ENCODE data around the gene FAM163B. TPM values are rescaled to one million over a fixed set of nuclear protein-coding genes. Genes with fewer than 3 reads are reported as not detected.
A peak's percentile ranks its signal among the peaks of the same experiment; 100 is the strongest.

FAM163B gene
- total and polyA plus RNA-seq, 2 experiments from 2014 or later = 0.35 to 1.0 TPM

DNA sequence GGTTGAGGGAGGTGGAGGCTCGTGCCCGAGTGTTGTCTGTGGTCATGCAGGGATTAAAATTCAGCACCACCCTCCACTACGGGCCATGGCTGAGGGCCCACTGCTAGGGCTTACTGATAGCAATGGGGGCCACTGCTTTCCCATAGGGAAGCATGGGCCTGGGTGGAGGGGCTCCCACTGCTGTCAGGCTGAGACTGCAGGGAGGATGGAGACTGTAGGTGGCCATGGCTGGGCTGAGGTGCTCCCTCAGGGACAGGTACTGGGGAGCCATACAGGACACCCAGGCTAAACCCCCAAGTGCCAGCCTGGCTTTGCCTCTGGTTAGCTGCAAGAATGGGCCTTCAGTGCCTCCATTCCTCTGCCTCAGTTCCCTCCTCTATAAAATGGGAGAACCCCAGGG is 26.1 kb downstream of the FAM163B start:
- no peaks in the 10 kb centered on the region for H3K9me2 ChIP-seq (replicated peaks; ENCODE audit: insufficient read depth)
- H3K27ac ChIP-seq = peak overlapping the region; percentile 88
- H2AFZ ChIP-seq = no peak overlapping the region
- no peak overlapping the region for H3K4me2 ChIP-seq
- WGBS (ENCODE audit: low lambda C conversion rate, missing lambda C conversion rate) = 84% methylated on average over 3 of the region's 3 CpGs
- DNase-seq (ENCODE audit: low spot score) = no peak
- no peaks in the 10 kb centered on the region for H3K9me3 ChIP-seq (ENCODE audit: low read depth)
- H3K36me3 ChIP-seq (replicated peaks; ENCODE audit: insufficient read depth, low read depth) = no peaks in the 10 kb centered on the region
- no peaks in the 10 kb centered on the region for H3K27me3 ChIP-seq
- H3K4me3 ChIP-seq = no peak overlapping the region
- TF ChIP-seq EZH2 (IDR thresholded peaks at IDR 0.05; ENCODE audit: borderline replicate concordance) = no peak
- TF ChIP-seq, protein P1, sequence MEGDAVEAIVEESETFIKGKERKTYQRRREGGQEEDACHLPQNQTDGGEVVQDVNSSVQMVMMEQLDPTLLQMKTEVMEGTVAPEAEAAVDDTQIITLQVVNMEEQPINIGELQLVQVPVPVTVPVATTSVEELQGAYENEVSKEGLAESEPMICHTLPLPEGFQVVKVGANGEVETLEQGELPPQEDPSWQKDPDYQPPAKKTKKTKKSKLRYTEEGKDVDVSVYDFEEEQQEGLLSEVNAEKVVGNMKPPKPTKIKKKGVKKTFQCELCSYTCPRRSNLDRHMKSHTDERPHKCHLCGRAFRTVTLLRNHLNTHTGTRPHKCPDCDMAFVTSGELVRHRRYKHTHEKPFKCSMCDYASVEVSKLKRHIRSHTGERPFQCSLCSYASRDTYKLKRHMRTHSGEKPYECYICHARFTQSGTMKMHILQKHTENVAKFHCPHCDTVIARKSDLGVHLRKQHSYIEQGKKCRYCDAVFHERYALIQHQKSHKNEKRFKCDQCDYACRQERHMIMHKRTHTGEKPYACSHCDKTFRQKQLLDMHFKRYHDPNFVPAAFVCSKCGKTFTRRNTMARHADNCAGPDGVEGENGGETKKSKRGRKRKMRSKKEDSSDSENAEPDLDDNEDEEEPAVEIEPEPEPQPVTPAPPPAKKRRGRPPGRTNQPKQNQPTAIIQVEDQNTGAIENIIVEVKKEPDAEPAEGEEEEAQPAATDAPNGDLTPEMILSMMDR (IDR thresholded peaks at IDR 0.05; ENCODE audit: poor library complexity) = no peak
- no peak for TF ChIP-seq EZH2phosphoT487 (IDR thresholded peaks at IDR 0.05; ENCODE audit: low read depth, severe bottlenecking, unreplicated experiment)
- H4K20me1 ChIP-seq (ENCODE audit: insufficient read depth, poor library complexity, severe bottlenecking) = no peaks in the 10 kb centered on the region
- no peaks in the 10 kb centered on the region for H3K79me2 ChIP-seq
- peaks cover 66% of the 10 kb centered on the region for H3K4me1 ChIP-seq (ENCODE audit: insufficient read depth)

DNA sequence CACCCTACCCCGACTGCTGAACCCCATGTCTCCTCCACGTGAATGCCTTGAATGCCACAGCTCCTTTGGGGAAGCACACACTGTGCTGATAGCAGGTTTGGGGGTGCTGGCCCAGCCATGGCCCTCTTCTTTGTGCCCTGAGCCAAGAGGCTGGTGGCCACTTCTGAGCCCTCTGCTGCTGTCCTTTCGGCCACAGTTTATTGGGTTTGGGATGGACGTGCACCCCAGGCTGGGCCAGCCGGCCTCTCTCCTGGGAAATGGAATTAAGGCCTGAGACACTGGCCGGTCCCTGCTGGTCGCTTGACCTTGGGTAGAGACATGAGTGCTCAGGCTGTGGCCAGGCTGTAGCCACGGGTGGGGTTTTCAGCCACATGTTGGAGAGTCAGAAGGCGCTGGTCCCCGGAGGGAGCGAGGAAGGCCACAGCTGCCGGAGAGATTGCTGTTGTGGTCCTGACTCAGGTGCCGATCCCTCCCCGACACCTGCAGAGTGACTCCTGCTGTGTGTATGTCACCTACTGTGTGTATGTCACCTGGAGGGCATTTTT is 26.6 kb downstream of the FAM163B start:
- Histone ChIP-seq H2AFZ (no peak overlapping the region), H3K4me3 (no peak overlapping the region), H3K4me1 (ENCODE audit: insufficient read depth) (peaks cover 66% of the 10 kb centered on the region), H3K27me3 (no peaks in the 10 kb centered on the region), H4K20me1 (ENCODE audit: insufficient read depth, poor library complexity, severe bottlenecking) (no peaks in the 10 kb centered on the region), H3K79me2 (no peaks in the 10 kb centered on the region), H3K9me2 (replicated peaks; ENCODE audit: insufficient read depth) (no peaks in the 10 kb centered on the region), H3K9me3 (ENCODE audit: low read depth) (no peaks in the 10 kb centered on the region), H3K36me3 (replicated peaks; ENCODE audit: insufficient read depth, low read depth) (no peaks in the 10 kb centered on the region), H3K27ac (peak overlapping the region; percentile 88), H3K4me2 (peak overlapping the region; percentile 48)
- 89% methylated on average over 14 of the region's 14 CpGs for WGBS (ENCODE audit: low lambda C conversion rate, missing lambda C conversion rate)
- DNase-seq (ENCODE audit: low spot score) = no peak
- TF ChIP-seq, protein P1 (IDR thresholded peaks at IDR 0.05; ENCODE audit: poor library complexity) = no peak
- no peak for TF ChIP-seq EZH2phosphoT487 (IDR thresholded peaks at IDR 0.05; ENCODE audit: low read depth, severe bottlenecking, unreplicated experiment)
- TF ChIP-seq EZH2 (IDR thresholded peaks at IDR 0.05; ENCODE audit: borderline replicate concordance) = no peak

DNA sequence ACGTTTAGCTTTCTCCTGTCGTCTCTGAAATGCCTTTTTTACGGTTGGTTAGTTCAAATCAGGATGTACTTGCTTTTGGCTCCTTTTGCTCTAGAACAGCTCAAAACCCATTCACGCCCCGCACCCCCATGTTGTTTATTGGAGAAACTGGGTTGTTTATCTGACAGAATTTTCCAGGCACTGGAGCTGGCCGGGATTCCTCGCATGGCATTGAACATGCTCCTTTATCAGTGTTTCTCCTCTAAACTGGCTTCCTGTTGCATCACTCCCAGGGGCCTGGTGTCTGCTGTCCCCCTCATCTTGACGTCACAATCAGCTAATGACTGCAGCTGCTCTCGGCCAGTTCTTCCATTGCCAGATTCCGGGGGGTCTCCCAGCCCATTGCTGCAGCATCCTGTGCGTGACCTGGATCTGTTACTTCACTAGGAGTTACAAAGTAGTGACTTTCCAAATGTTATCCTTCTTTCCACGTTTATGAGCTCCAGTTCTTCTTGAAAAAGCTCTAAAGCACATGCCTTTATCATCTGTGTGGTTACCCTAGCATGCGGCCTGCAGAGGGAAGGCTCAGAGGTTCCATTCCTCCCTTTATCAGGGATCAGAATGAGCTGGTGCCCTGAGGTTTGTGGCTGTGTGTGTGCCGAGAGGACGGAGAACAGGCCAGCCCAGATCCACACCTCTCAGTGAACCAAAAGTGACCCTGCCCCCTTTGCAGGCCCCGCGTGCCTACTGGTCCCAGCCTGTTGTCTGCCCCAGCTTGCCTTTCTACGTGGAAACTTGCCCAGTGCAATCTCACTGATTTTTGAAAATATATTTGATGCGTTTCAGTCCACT is 27.5 kb downstream of the FAM163B start:
- peak overlapping the region; percentile 88 for H3K27ac ChIP-seq
- 44% methylated on average over 19 of the region's 19 CpGs for WGBS (ENCODE audit: low lambda C conversion rate, missing lambda C conversion rate)

DNA sequence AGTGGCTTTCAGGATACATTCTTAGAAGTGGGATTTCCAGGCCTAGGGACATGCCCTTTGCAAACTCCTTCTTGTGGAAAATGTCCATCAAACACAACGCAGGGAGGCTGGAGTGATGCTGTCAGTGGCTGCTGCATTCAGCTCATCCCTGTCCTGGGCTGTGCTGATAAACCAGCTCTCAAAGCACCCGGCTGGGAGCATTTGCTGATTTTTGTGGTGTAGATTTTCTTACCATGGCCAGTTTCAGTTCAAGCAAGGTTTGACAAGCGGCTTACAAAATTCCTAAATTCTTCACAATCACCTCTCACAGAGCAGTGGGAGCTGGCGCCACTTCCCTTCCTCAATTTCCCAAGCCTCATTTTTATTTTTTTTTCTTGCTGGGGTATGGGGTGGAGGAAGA is 28.2 kb downstream of the FAM163B start:
- Histone ChIP-seq H3K79me2 (no peaks in the 10 kb centered on the region), H3K9me3 (ENCODE audit: low read depth) (no peaks in the 10 kb centered on the region), H3K4me3 (no peak overlapping the region), H3K36me3 (replicated peaks; ENCODE audit: insufficient read depth, low read depth) (no peaks in the 10 kb centered on the region), H3K9me2 (replicated peaks; ENCODE audit: insufficient read depth) (no peaks in the 10 kb centered on the region), H4K20me1 (ENCODE audit: insufficient read depth, poor library complexity, severe bottlenecking) (no peaks in the 10 kb centered on the region), H3K27me3 (no peaks in the 10 kb centered on the region), H3K4me2 (peak overlapping the region; percentile 32), H2AFZ (no peak overlapping the region), H3K4me1 (ENCODE audit: insufficient read depth) (peaks cover 71% of the 10 kb centered on the region), H3K27ac (peak overlapping the region; percentile 88)
- 58% methylated on average over 4 of the region's 4 CpGs for WGBS (ENCODE audit: low lambda C conversion rate, missing lambda C conversion rate)
- DNase-seq (ENCODE audit: low spot score) = no peak
- TF ChIP-seq, protein P1 (IDR thresholded peaks at IDR 0.05; ENCODE audit: poor library complexity) = no peak
- no peak for TF ChIP-seq EZH2 (IDR thresholded peaks at IDR 0.05; ENCODE audit: borderline replicate concordance)
- TF ChIP-seq EZH2phosphoT487 (IDR thresholded peaks at IDR 0.05; ENCODE audit: low read depth, severe bottlenecking, unreplicated experiment) = no peak

More for the DNA sequence above, 27.5 kb downstream of the FAM163B start:
- H3K79me2 ChIP-seq = no peaks in the 10 kb centered on the region
- H3K27me3 ChIP-seq = no peaks in the 10 kb centered on the region
- no peaks in the 10 kb centered on the region for H3K9me3 ChIP-seq (ENCODE audit: low read depth)
- no peaks in the 10 kb centered on the region for H4K20me1 ChIP-seq (ENCODE audit: insufficient read depth, poor library complexity, severe bottlenecking)
- peaks cover 71% of the 10 kb centered on the region for H3K4me1 ChIP-seq (ENCODE audit: insufficient read depth)
- no peak for TF ChIP-seq EZH2 (IDR thresholded peaks at IDR 0.05; ENCODE audit: borderline replicate concordance)
- H3K9me2 ChIP-seq (replicated peaks; ENCODE audit: insufficient read depth) = no peaks in the 10 kb centered on the region
- peak overlapping the region; percentile 48 for H3K4me2 ChIP-seq
- H3K4me3 ChIP-seq = no peak overlapping the region
- no peak overlapping the region for H2AFZ ChIP-seq
- DNase-seq (ENCODE audit: low spot score) = peak; percentile 81
- no peaks in the 10 kb centered on the region for H3K36me3 ChIP-seq (replicated peaks; ENCODE audit: insufficient read depth, low read depth)

All from hepatocyte (in vitro differentiated cells).